H9 (cell line): ENCODE results near the gene KRT40. TPM values are rescaled to one million over a fixed set of nuclear protein-coding genes. Genes with fewer than 3 reads are reported as not detected.

Source experiments
- DNase-seq: peaks from one replicate; pipeline ENCODE4 v3.0.0-alpha.2; 2017
- H2AFZ ChIP-seq: one replicate; pipeline ENCODE4 v1.6.1; 2013; ENCODE audit warnings: mild to moderate bottlenecking, low read length, control low read depth, moderate library complexity
- H2AK5ac ChIP-seq: 2 replicates; pipeline ENCODE4 v1.6.1; 2013; ENCODE audit warnings: low read length, control low read depth, mixed read lengths; ENCODE audit not compliant: insufficient read length
- H2BK120ac ChIP-seq: one replicate; pipeline ENCODE4 v1.6.1; 2013; ENCODE audit warnings: low read depth, mild to moderate bottlenecking, low read length, control low read depth, inconsistent platforms; ENCODE audit not compliant: poor library complexity, severe bottlenecking
- H2BK12ac ChIP-seq: 2 replicates; pipeline ENCODE4 v1.6.1; 2013; ENCODE audit warnings: low read length, control low read depth, mixed read lengths, low read depth; ENCODE audit not compliant: insufficient read length
- H2BK15ac ChIP-seq: 2 replicates; pipeline ENCODE4 v1.6.1; 2013; ENCODE audit warnings: low read depth, low read length, control low read depth
- H2BK20ac ChIP-seq: one replicate; pipeline ENCODE4 v1.6.1; 2013; ENCODE audit warnings: low read depth, mild to moderate bottlenecking, low read length, control low read depth, inconsistent platforms; ENCODE audit not compliant: poor library complexity, severe bottlenecking
- H2BK5ac ChIP-seq: 2 replicates; pipeline ENCODE4 v1.6.1; 2013; ENCODE audit warnings: low read length, control low read depth, mixed read lengths; ENCODE audit not compliant: insufficient read length
- H3K14ac ChIP-seq: 2 replicates; pipeline ENCODE4 v1.6.1; 2013; ENCODE audit warnings: low read length, control low read depth; ENCODE audit not compliant: insufficient read depth
- H3K18ac ChIP-seq: 2 replicates; pipeline ENCODE4 v1.6.1; 2013; ENCODE audit warnings: low read depth, mild to moderate bottlenecking, mixed read lengths, low read length, control low read depth; ENCODE audit not compliant: insufficient read length
- H3K23ac ChIP-seq: 2 replicates; pipeline ENCODE4 v1.6.1; 2013; ENCODE audit warnings: low read length, control low read depth, mixed read lengths, low read depth; ENCODE audit not compliant: insufficient read length
- H3K23me2 ChIP-seq: 2 replicates; pipeline ENCODE4 v1.6.1; 2013; ENCODE audit warnings: low read depth, mild to moderate bottlenecking, mixed read lengths, low read length, control low read depth; ENCODE audit not compliant: insufficient read length, poor library complexity, severe bottlenecking
- H3K27ac ChIP-seq: 2 replicates; pipeline ENCODE4 v1.5.1; 2013; ENCODE audit warnings: low read length, control low read depth, mixed read lengths, low read depth; ENCODE audit not compliant: insufficient read length
- H3K27me3 ChIP-seq: 2 replicates; pipeline ENCODE4 v1.6.1; 2013; ENCODE audit warnings: low read length, control low read depth, inconsistent platforms; ENCODE audit not compliant: insufficient read depth
- H3K4ac ChIP-seq: 2 replicates; pipeline ENCODE4 v1.6.1; 2013; ENCODE audit warnings: low read depth, mild to moderate bottlenecking, control low read depth, inconsistent platforms, low read length, moderate library complexity
- H3K4me1 ChIP-seq: 2 replicates; pipeline ENCODE4 v1.6.1; 2013; ENCODE audit warnings: low read length, control low read depth, inconsistent platforms; ENCODE audit not compliant: insufficient read depth
- H3K4me2 ChIP-seq: 2 replicates; pipeline ENCODE4 v1.6.1; 2013; ENCODE audit warnings: low read length, control low read depth, mixed read lengths; ENCODE audit not compliant: insufficient read length, insufficient read depth
- H3K56ac ChIP-seq: 2 replicates; pipeline ENCODE4 v1.6.1; 2013; ENCODE audit warnings: low read depth, mild to moderate bottlenecking, mixed read lengths, low read length, control low read depth; ENCODE audit not compliant: insufficient read length
- H3K79me1 ChIP-seq: 2 replicates; pipeline ENCODE4 v1.6.1; 2013; ENCODE audit warnings: low read depth, mild to moderate bottlenecking, moderate library complexity, low read length, control low read depth, inconsistent platforms; ENCODE audit not compliant: insufficient read depth, poor library complexity, severe bottlenecking
- H3K79me2 ChIP-seq: 2 replicates; pipeline ENCODE4 v1.6.1; 2013; ENCODE audit warnings: low read length, control low read depth, inconsistent platforms; ENCODE audit not compliant: insufficient read depth
- H3K9ac ChIP-seq: 2 replicates; pipeline ENCODE4 v1.6.1; 2013; ENCODE audit warnings: low read length, control low read depth, mixed read lengths; ENCODE audit not compliant: insufficient read length; ENCODE audit errors: extremely low read depth
- H3K9me3 ChIP-seq: one replicate; pipeline ENCODE4 v1.6.1; 2013; ENCODE audit warnings: low read depth, low read length, inconsistent platforms; ENCODE audit not compliant: control insufficient read depth
- H3T11ph ChIP-seq: one replicate; pipeline ENCODE4 v1.6.1; 2013; ENCODE audit warnings: mild to moderate bottlenecking, low read length, control low read depth, inconsistent platforms
- H4K20me1 ChIP-seq: one replicate; pipeline ENCODE4 v1.6.1; 2013; ENCODE audit not compliant: control insufficient read depth, insufficient read length, insufficient read depth
- H4K5ac ChIP-seq: 2 replicates; pipeline ENCODE4 v1.6.1; 2013; ENCODE audit warnings: low read depth, mild to moderate bottlenecking, mixed read lengths, low read length, control low read depth; ENCODE audit not compliant: insufficient read length
- H4K8ac ChIP-seq: replicated peaks from 2 replicates; pipeline ENCODE4 v1.6.1; 2013; ENCODE audit warnings: low read length, control low read depth, mixed read lengths, low read depth; ENCODE audit not compliant: insufficient read length
- H4K91ac ChIP-seq: 2 replicates; pipeline ENCODE4 v1.6.1; 2013; ENCODE audit warnings: low read depth, mild to moderate bottlenecking, moderate library complexity, mixed read lengths, low read length, control low read depth; ENCODE audit not compliant: insufficient read length
- H3K27ac Mint-ChIP-seq, 3 experiments: 2 replicates in 2 of 3; 3 replicates in 1 of 3; pipeline ENCODE4 v1.8.0; 2020 to 2021; ENCODE audit warnings: mixed read lengths in 3 of 3, mild to moderate bottlenecking in 1 of 3, moderate library complexity in 1 of 3
- H3K27me3 Mint-ChIP-seq: 2 replicates; pipeline ENCODE4 v1.8.0; 2021; ENCODE audit warnings: low read depth, mild to moderate bottlenecking, moderate library complexity, mixed read lengths
- H3K36me3 Mint-ChIP-seq, 3 experiments: 2 replicates in 2 of 3; 3 replicates in 1 of 3; pipeline ENCODE4 v1.8.0; 2020 to 2021; ENCODE audit warnings: low read depth in 3 of 3, mixed read lengths in 3 of 3; ENCODE audit not compliant: insufficient read depth in 1 of 3
- H3K4me1 Mint-ChIP-seq, 2 experiments: 2 replicates each; pipeline ENCODE4 v1.8.0; 2020; ENCODE audit warnings: mixed read lengths in 2 of 2
- H3K4me3 Mint-ChIP-seq, 2 experiments: 2 replicates in 1 of 2; 3 replicates in 1 of 2; pipeline ENCODE4 v1.8.0; 2020 to 2021; ENCODE audit warnings: mild to moderate bottlenecking in 2 of 2, mixed read lengths in 2 of 2, moderate library complexity in 1 of 2
- H3K9me3 Mint-ChIP-seq, 2 experiments: 2 replicates in 1 of 2; 3 replicates in 1 of 2; pipeline ENCODE4 v1.8.0; 2020; ENCODE audit warnings: mild to moderate bottlenecking in 2 of 2, mixed read lengths in 2 of 2, moderate library complexity in 1 of 2
- CTCF ChIP-seq: fragments of 200-600 bp; sonication (generic); conservative IDR thresholded peaks from 3 replicates; pipeline ENCODE4 v1.8.0; 2021; ENCODE audit warnings: antibody characterized with exemption, mild to moderate bottlenecking
- WGBS: extraction: QIAGEN DNeasy Blood & Tissue Kit; methylation state at CpG from one replicate; pipeline ENCODE4 v1.1.7; 2013; ENCODE audit warnings: missing lambda C conversion rate, low lambda C conversion rate, mixed read lengths; ENCODE audit not compliant: insufficient read length; ENCODE audit errors: extremely low coverage; 5-methylcytosine and 5-hydroxymethylcytosine counted together
- total RNA-seq: library from RNA; stranded (reverse); gene quantifications from 2 replicates; pipeline ENCODE4 v1.2.1, GENCODE V29; 2021

KRT40 gene
- total RNA-seq, 1 experiment from 2014 or later, result not detected

DNA sequence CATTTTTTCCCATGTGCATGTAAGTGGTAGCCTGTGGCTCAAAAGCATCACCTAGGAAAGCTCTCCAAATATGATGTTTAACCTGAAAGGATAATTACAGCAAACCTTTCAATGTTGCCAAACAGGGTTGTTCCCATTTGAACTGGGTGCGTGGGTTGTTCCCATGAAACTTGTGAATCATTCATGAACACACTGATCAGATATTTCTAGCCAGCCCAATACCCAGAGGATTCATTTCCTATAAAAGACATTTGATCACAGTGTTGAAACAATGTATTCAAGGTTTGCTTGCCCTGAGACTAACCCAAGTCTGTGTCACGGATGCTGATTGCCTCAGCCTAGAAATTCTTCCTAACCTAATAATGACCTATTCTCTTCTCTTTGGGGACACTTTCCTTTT, 30.2 kb downstream of the KRT40 start:
- no peak for DNase-seq
- H3K4me3 Mint-ChIP-seq, result no peak overlapping the region
- H2AFZ ChIP-seq, result no peak overlapping the region
- no peaks in the 10 kb centered on the region for H3K27me3 ChIP-seq
- peaks cover 5% of the 10 kb centered on the region; the same call in 1 of the 2 replicates for H3K4me1 ChIP-seq
- no peak overlapping the region for H4K5ac ChIP-seq
- H3K27ac ChIP-seq, result no peak overlapping the region
- H2BK12ac ChIP-seq, result no peak overlapping the region
- H4K8ac ChIP-seq, result no peak overlapping the region
- no peak overlapping the region for H3K56ac ChIP-seq
- H4K91ac ChIP-seq, result no peak overlapping the region
- peaks cover 22 to 30% of the 10 kb centered on the region in 2 experiments for H3K4me1 Mint-ChIP-seq
- no peak overlapping the region for H2BK15ac ChIP-seq
- no peak overlapping the region for H3K14ac ChIP-seq
- no peaks in the 10 kb centered on the region for H3K9me3 ChIP-seq
- no peaks in the 10 kb centered on the region for H4K20me1 ChIP-seq
- H2BK120ac ChIP-seq, result no peak overlapping the region
- no peak overlapping the region for H3T11ph ChIP-seq
- no peaks in the 10 kb centered on the region for H3K9me3 Mint-ChIP-seq
- no peaks in the 10 kb centered on the region; the same call in 1 of the 2 replicates for H3K27me3 Mint-ChIP-seq
- H2BK5ac ChIP-seq, result no peak overlapping the region
- H3K4me2 ChIP-seq, result no peak overlapping the region
- no peak overlapping the region for H3K9ac ChIP-seq
- no peak overlapping the region for H2BK20ac ChIP-seq
- no peaks in the 10 kb centered on the region for H3K23me2 ChIP-seq
- H3K23ac ChIP-seq, result no peak overlapping the region
- no peak overlapping the region for H2AK5ac ChIP-seq
- no CpG with 5 or more reads among the region's 2 CpGs for WGBS
- no peak overlapping the region for H3K18ac ChIP-seq
- H3K79me2 ChIP-seq, result no peaks in the 10 kb centered on the region
- H3K27ac Mint-ChIP-seq, result no peak overlapping the region
- no peaks in the 10 kb centered on the region for H3K79me1 ChIP-seq
- TF ChIP-seq CTCF, result no peak
- no peaks in the 10 kb centered on the region for H3K36me3 Mint-ChIP-seq
- no peak overlapping the region for H3K4ac ChIP-seq
